H1 (cell line): ENCODE measurements around the gene TDRD15. TPM values are rescaled to one million over a fixed set of nuclear protein-coding genes. Genes with fewer than 3 reads are reported as not detected.

Source experiments
- CTCF ChIA-PET: fragments of 300-600 bp; sonication (Branson Sonifier 250); formaldehyde crosslinking; loops from one replicate; lab custom pipeline; 2021; ENCODE audit not compliant: partially characterized antibody; lab: Charles Lee
- POLR2A ChIA-PET: fragments of 300-600 bp; sonication (Branson Sonifier 250); formaldehyde crosslinking; loops from one replicate; lab custom pipeline; 2021; ENCODE audit warnings: inconsistent platforms; ENCODE audit not compliant: partially characterized antibody; lab: Charles Lee
- DNase-seq, 2 experiments: peaks; one replicate each; pipeline versions ENCODE4 v3.0.0 to v3.0.0-alpha.2; 2010 to 2022; ENCODE audit warnings: low spot score in 2 of 2, low read depth in 1 of 2, mixed read lengths in 1 of 2
- FAIRE-seq: peaks from 2 replicates; lab custom pipeline; 2011; peaks lifted over from hg19 to GRCh38; lab: Jason Lieb, UNC
- H2AFZ ChIP-seq: 2 replicates; pipeline ENCODE4 v1.8.1; 2012; ENCODE audit warnings: low read length, inconsistent platforms
- H2AK5ac ChIP-seq: 2 replicates; pipeline ENCODE4 v1.6.1; 2013; ENCODE audit warnings: low read depth, low read length
- H2BK120ac ChIP-seq: replicated peaks from 2 replicates; pipeline ENCODE3; 2013; ENCODE audit warnings: low read depth, low read length, inconsistent platforms
- H2BK12ac ChIP-seq: 2 replicates; pipeline ENCODE4 v1.6.1; 2013; ENCODE audit warnings: low read depth, low read length
- H2BK15ac ChIP-seq: 2 replicates; pipeline ENCODE4 v1.6.1; 2013; ENCODE audit warnings: low read length
- H2BK20ac ChIP-seq: 2 replicates; pipeline ENCODE4 v1.6.1; 2013; ENCODE audit warnings: low read length
- H2BK5ac ChIP-seq: 2 replicates; pipeline ENCODE4 v1.6.1; 2013; ENCODE audit warnings: low read depth, low read length
- H3K14ac ChIP-seq: 2 replicates; pipeline ENCODE4 v1.6.1; 2013; ENCODE audit warnings: inconsistent platforms; ENCODE audit not compliant: insufficient read length
- H3K18ac ChIP-seq: 2 replicates; pipeline ENCODE4 v1.6.1; 2013; ENCODE audit warnings: low read length; ENCODE audit errors: extremely low read depth
- H3K23ac ChIP-seq: 2 replicates; pipeline ENCODE4 v1.6.1; 2013; ENCODE audit warnings: inconsistent platforms; ENCODE audit not compliant: insufficient read length
- H3K23me2 ChIP-seq: 2 replicates; pipeline ENCODE4 v1.6.1; 2013; ENCODE audit warnings: low read depth, low read length
- H3K27ac ChIP-seq: 2 replicates; pipeline ENCODE4 v1.6.1; 2011; ENCODE audit warnings: low read depth, low read length, inconsistent platforms
- H3K27me3 ChIP-seq, 4 experiments: replicated peaks in 1 of 4; 1 replicate in 1 of 4; 2 replicates in 3 of 4; pipeline versions ENCODE4 v1.6.1 to v1.8.1; 2011 to 2013; ENCODE audit warnings: low read length in 3 of 4, mild to moderate bottlenecking in 3 of 4, inconsistent platforms in 2 of 4, mixed read lengths in 2 of 4, moderate library complexity in 1 of 4; ENCODE audit not compliant: control insufficient read depth in 3 of 4, insufficient read depth in 3 of 4; ENCODE audit errors: extremely low read depth in 1 of 4
- H3K36me3 ChIP-seq, 4 experiments: 2 replicates each; pipeline versions ENCODE4 v1.6.1 to v1.8.1; 2011 to 2013; ENCODE audit warnings: mild to moderate bottlenecking in 4 of 4, low read length in 3 of 4, moderate library complexity in 2 of 4, control low read depth in 1 of 4, inconsistent platforms in 1 of 4; ENCODE audit not compliant: insufficient read depth in 4 of 4, control insufficient read depth in 2 of 4
- H3K4ac ChIP-seq: replicated peaks from 2 replicates; pipeline ENCODE3; 2013; ENCODE audit warnings: low read length, low read depth, mixed read lengths, inconsistent platforms; ENCODE audit not compliant: insufficient read length
- H3K4me1 ChIP-seq, 4 experiments: replicated peaks in 1 of 4; 1 replicate in 1 of 4; 2 replicates in 3 of 4; pipeline versions ENCODE4 v1.6.1 to v1.8.1; 2011 to 2013; ENCODE audit warnings: low read length in 3 of 4, inconsistent platforms in 2 of 4, mixed read lengths in 1 of 4; ENCODE audit not compliant: insufficient read depth in 4 of 4, control insufficient read depth in 3 of 4
- H3K4me2 ChIP-seq, 2 experiments: 2 replicates each; pipeline versions ENCODE4 v1.6.1 to v1.8.1; 2011 to 2013; ENCODE audit warnings: low read depth in 2 of 2, low read length in 2 of 2, control low read depth in 1 of 2, inconsistent platforms in 1 of 2, mild to moderate bottlenecking in 1 of 2; ENCODE audit not compliant: insufficient read depth in 1 of 2
- H3K4me3 ChIP-seq, 4 experiments: fragments of 200-600, 300-600 bp in 1 of 4; sonication (generic), shearing (Covaris generic), sonication (Bioruptor Twin) in 1 of 4; 2 replicates each; pipeline versions ENCODE4 v1.5.1 to v1.8.1; 2011 to 2016; ENCODE audit warnings: low read length in 4 of 4, low read depth in 3 of 4, control low read depth in 2 of 4, inconsistent platforms in 2 of 4, mild to moderate bottlenecking in 2 of 4, mixed read lengths in 1 of 4, moderate library complexity in 1 of 4; ENCODE audit not compliant: insufficient read depth in 2 of 4; ENCODE audit errors: extremely low read depth in 1 of 4
- H3K56ac ChIP-seq: replicated peaks from 2 replicates; pipeline ENCODE3; 2013; ENCODE audit warnings: low read depth, mild to moderate bottlenecking, mixed read lengths, low read length, inconsistent platforms; ENCODE audit not compliant: insufficient read length
- H3K79me1 ChIP-seq: 2 replicates; pipeline ENCODE4 v1.6.1; 2013; ENCODE audit warnings: low read depth, low read length, control low read depth
- H3K79me2 ChIP-seq, 2 experiments: 2 replicates each; pipeline versions ENCODE4 v1.6.1 to v1.8.1; 2012 to 2013; ENCODE audit warnings: low read length in 2 of 2, mild to moderate bottlenecking in 2 of 2, inconsistent platforms in 1 of 2; ENCODE audit not compliant: insufficient read depth in 2 of 2, control insufficient read depth in 1 of 2
- H3K9ac ChIP-seq, 4 experiments: replicated peaks in 1 of 4; 1 replicate in 1 of 4; 2 replicates in 3 of 4; pipeline versions ENCODE4 v1.6.1 to v1.8.1; 2011 to 2013; ENCODE audit warnings: low read depth in 3 of 4, low read length in 3 of 4, control low read depth in 2 of 4, mild to moderate bottlenecking in 2 of 4, moderate library complexity in 2 of 4, inconsistent platforms in 1 of 4; ENCODE audit errors: extremely low read depth in 1 of 4
- H3K9me3 ChIP-seq, 2 experiments: 2 replicates each; pipeline versions ENCODE4 v1.6.1 to v1.8.1; 2012 to 2013; ENCODE audit warnings: mild to moderate bottlenecking in 2 of 2, moderate library complexity in 2 of 2, control low read depth in 1 of 2, inconsistent platforms in 1 of 2, low read depth in 1 of 2, low read length in 1 of 2, mixed read lengths in 1 of 2; ENCODE audit not compliant: insufficient read depth in 2 of 2
- H4K20me1 ChIP-seq, 2 experiments: replicated peaks in 1 of 2; 2 replicates each; pipeline versions ENCODE3 to v1.8.1; 2011 to 2013; ENCODE audit warnings: inconsistent platforms in 2 of 2, low read length in 2 of 2, mild to moderate bottlenecking in 1 of 2; ENCODE audit not compliant: insufficient read depth in 2 of 2, control insufficient read depth in 1 of 2
- H4K5ac ChIP-seq: 2 replicates; pipeline ENCODE4 v1.6.1; 2013; ENCODE audit warnings: low read length, low read depth, mixed read lengths, inconsistent platforms; ENCODE audit not compliant: insufficient read length
- H4K8ac ChIP-seq: 2 replicates; pipeline ENCODE4 v1.8.0; 2013; ENCODE audit warnings: mild to moderate bottlenecking, moderate library complexity, low read length, inconsistent platforms; ENCODE audit not compliant: insufficient read depth; ENCODE audit errors: extremely low read depth
- H4K91ac ChIP-seq: replicated peaks from 2 replicates; pipeline ENCODE3; 2013; ENCODE audit warnings: low read length, mixed read lengths, inconsistent platforms; ENCODE audit not compliant: insufficient read length
- BCL11A ChIP-seq, 2 experiments: IDR thresholded peaks; one replicate each; pipeline ENCODE4 v1.6.1; 2011; ENCODE audit warnings: low read depth in 2 of 2, low read length in 2 of 2, mild to moderate bottlenecking in 2 of 2
- CBX8 ChIP-seq: fragments of 300-800, 300-1000 bp; sonication (generic); IDR thresholded peaks from 2 replicates; pipeline ENCODE4 v1.7.1; 2016; ENCODE audit warnings: low read depth, low read length, borderline replicate concordance
- CHD1 ChIP-seq: IDR thresholded peaks from 2 replicates; pipeline ENCODE4 v1.6.1; 2012; ENCODE audit warnings: low read depth, low read length, improper control_type of control experiment
- CTCF ChIP-seq, 3 experiments: IDR thresholded peaks; 1 replicate in 2 of 3; 2 replicates in 1 of 3; pipeline versions ENCODE4 v1.5.1 to v1.6.1; 2011; ENCODE audit warnings: low read length in 3 of 3, mild to moderate bottlenecking in 3 of 3, inconsistent platforms in 2 of 3, low read depth in 1 of 3, moderate library complexity in 1 of 3; ENCODE audit not compliant: insufficient read depth in 1 of 3; ENCODE audit errors: control extremely low read depth in 1 of 3
- GTF2F1 ChIP-seq: IDR thresholded peaks from 2 replicates; pipeline ENCODE4 v1.6.1; 2012; ENCODE audit warnings: low read depth, low read length, improper control_type of control experiment, borderline replicate concordance
- JUND ChIP-seq: IDR thresholded peaks from 2 replicates; pipeline ENCODE4 v1.6.1; 2011; ENCODE audit warnings: mild to moderate bottlenecking, improper control_type of control experiment, low read length
- KDM4A ChIP-seq: IDR thresholded peaks from one replicate; pipeline ENCODE4 v1.7.1; 2012; ENCODE audit warnings: low read depth, mild to moderate bottlenecking, moderate library complexity, low read length, inconsistent platforms; ENCODE audit not compliant: severe bottlenecking
- MAFK ChIP-seq: IDR thresholded peaks from 2 replicates; pipeline ENCODE4 v1.6.1; 2012; ENCODE audit warnings: low read depth, mild to moderate bottlenecking, improper control_type of control experiment, low read length
- MAX ChIP-seq: IDR thresholded peaks from 2 replicates; pipeline ENCODE4 v1.6.1; 2012; ENCODE audit warnings: inconsistent platforms
- SIN3A ChIP-seq, 2 experiments: IDR thresholded peaks in 1 of 2; conservative IDR thresholded peaks in 1 of 2; 2 replicates each; pipeline ENCODE4 v1.6.1; 2011 to 2012; ENCODE audit warnings: low read length in 2 of 2, improper control_type of control experiment in 1 of 2, low read depth in 1 of 2, mild to moderate bottlenecking in 1 of 2
- SP4 ChIP-seq: IDR thresholded peaks from 2 replicates; pipeline ENCODE4 v1.6.1; 2012; ENCODE audit warnings: low read length, inconsistent platforms
- TEAD4 ChIP-seq: IDR thresholded peaks from 2 replicates; pipeline ENCODE4 v1.6.1; 2012; ENCODE audit warnings: low read depth, low read length, inconsistent platforms, mixed read lengths
- WGBS, 2 experiments: shearing (Covaris generic) in 1 of 2; methylation state at CpG; one replicate each; pipeline versions ENCODE4 v1.1.6 to v1.1.7; 2013 to 2015; ENCODE audit warnings: low lambda C conversion rate in 2 of 2, mixed read lengths in 2 of 2, inconsistent platforms in 1 of 2, low coverage in 1 of 2, missing lambda C conversion rate in 1 of 2; ENCODE audit not compliant: insufficient replicate concordance in 2 of 2, insufficient coverage in 1 of 2, insufficient read length in 1 of 2; ENCODE audit errors: extremely low coverage in 1 of 2, missing lambda C conversion rate in 1 of 2; 5-methylcytosine and 5-hydroxymethylcytosine counted together
- polyA plus RNA-seq, 7 experiments: library from polyadenylated mRNA; depleted of rRNA in 3 of 7; stranded (reverse) in 5 of 7; unstranded in 2 of 7; fragments of >200 nt in 5 of 7; fragments of 200-250 nt in 2 of 7; gene quantifications; 1 replicate in 5 of 7; 2 replicates in 1 of 7; 4 replicates in 1 of 7; pipeline versions ENCODE4 v1.2.1 to v1.2.3, GENCODE V29; 2011 to 2013; ENCODE audit warnings: missing spikeins in 2 of 7, mixed read lengths in 2 of 7
- total RNA-seq: library from RNA; stranded (reverse); fragmentation: NEBNext Ultra II Directional; extraction: Animal tissue kit (Norgen Biotek cat#: 25700); gene quantifications from 2 replicates; pipeline ENCODE4 v1.2.1, GENCODE V29; 2021

The TDRD15 gene
- total and polyA plus RNA-seq, 2 of the 8 experiments (the other 6 are each of a cell fraction or from before 2014, with no cell fraction given), result not detected

GRCh38 chr2:21111012-21111411 is 12.8 kb upstream of the TDRD15 start:
- H2BK20ac ChIP-seq, result no peak overlapping the region
- H4K20me1 ChIP-seq, result no peaks in the 10 kb centered on the region
- no peak overlapping the region for H3K23ac ChIP-seq
- 94% methylated on average over 1 of the region's 1 CpG; no CpG with 5 or more reads in 1 of the 2 experiments for WGBS, 2 experiments
- no peak overlapping the region for H3K4me3 ChIP-seq
- no peak overlapping the region for H2AK5ac ChIP-seq
- H3K18ac ChIP-seq, result no peak overlapping the region
- no peak overlapping the region for H3K56ac ChIP-seq
- POLR2A ChIA-PET, result no interaction called here
- DNase-seq (no peak), FAIRE-seq (no peak)
- no peaks in the 10 kb centered on the region for H3K4me1 ChIP-seq
- no peak overlapping the region for H3K4ac ChIP-seq
- no peak overlapping the region for H3K14ac ChIP-seq
- CTCF ChIA-PET, result no interaction called here
- no peak overlapping the region for H4K91ac ChIP-seq
- H3K27ac ChIP-seq, result no peak overlapping the region
- no peaks in the 10 kb centered on the region for H3K23me2 ChIP-seq
- H3K36me3 ChIP-seq, result no peaks in the 10 kb centered on the region
- H2BK5ac ChIP-seq, result no peak overlapping the region
- H4K8ac ChIP-seq, result no peak overlapping the region
- H3K27me3 ChIP-seq, result no peaks in the 10 kb centered on the region
- H2AFZ ChIP-seq, result no peak overlapping the region
- H4K5ac ChIP-seq, result no peak overlapping the region
- no peak overlapping the region for H2BK12ac ChIP-seq
- no peaks in the 10 kb centered on the region for H3K79me1 ChIP-seq
- no peak overlapping the region for H2BK15ac ChIP-seq
- no peaks in the 10 kb centered on the region for H3K9me3 ChIP-seq
- no peaks in the 10 kb centered on the region for H3K79me2 ChIP-seq
- H3K4me2 ChIP-seq, result no peak overlapping the region
- no peak overlapping the region for H2BK120ac ChIP-seq
- no peak overlapping the region for H3K9ac ChIP-seq
- TF ChIP-seq GTF2F1 (no peak), KDM4A (no peak), MAFK (no peak), SP4 (no peak), MAX (no peak), CTCF (IDR thresholded peaks at IDR 0.05; ENCODE audit: control extremely low read depth in 1 of 3, insufficient read depth in 1 of 3, low read depth in 1 of 3, low read length in 3 of 3) (no peak), BCL11A (IDR thresholded peaks at IDR 0.05; ENCODE audit: low read depth in 2 of 2, low read length in 2 of 2) (no peak), CHD1 (no peak), CBX8 (no peak), TEAD4 (no peak), SIN3A (conservative IDR thresholded peaks at IDR 0.05 in 1 of 2, IDR thresholded peaks at IDR 0.05 in 1 of 2; ENCODE audit: low read depth in 1 of 2, low read length in 2 of 2) (no peak), JUND (no peak)
